Measurements from ENCODE around the gene METTL26.

The METTL26 gene

GRCh38 chr16:638836-639235 lies 2.7 kb upstream of the METTL26 start:
- peak overlapping the region; percentile 24 for H3K4me2 ChIP-seq (ENCODE audit: low read depth, low read length, poor library complexity, severe bottlenecking)
- peaks cover 26% of the 10 kb centered on the region for H3F3A ChIP-seq (ENCODE audit: insufficient read depth)
- H3K27ac ChIP-seq (ENCODE audit: low read depth, low read length): peak overlapping the region; percentile 63
- H3K9me3 ChIP-seq (ENCODE audit: insufficient read depth, low read length): no peaks in the 10 kb centered on the region
- H3K9ac ChIP-seq (ENCODE audit: low read length): peak overlapping the region; percentile 4; the same call in 1 of the 2 replicates
- TF ChIP-seq EZH2phosphoT487 (conservative IDR thresholded peaks at IDR 0.05; ENCODE audit: low read length) (no peak), CTCF (IDR thresholded peaks at IDR 0.05; ENCODE audit: insufficient read depth, low read length, poor library complexity, severe bottlenecking) (no peak)
- no peaks in the 10 kb centered on the region for H3K9me2 ChIP-seq (replicated peaks; ENCODE audit: insufficient read depth, low read length)
- H3K4me3 ChIP-seq (ENCODE audit: insufficient read depth, low read length, poor library complexity, severe bottlenecking): no peak overlapping the region
- no peaks in the 10 kb centered on the region for H4K20me1 ChIP-seq (ENCODE audit: low read depth, low read length)
- H3K36me3 ChIP-seq (ENCODE audit: low read length): no peaks in the 10 kb centered on the region
- H3K27me3 ChIP-seq (ENCODE audit: low read length): no peaks in the 10 kb centered on the region
- H3K79me2 ChIP-seq (ENCODE audit: insufficient read depth, low read length): peaks cover 13% of the 10 kb centered on the region
- no peak overlapping the region for H2AFZ ChIP-seq (ENCODE audit: low read depth, low read length, severe bottlenecking)

GRCh38 chr16:638034-638543 lies 2.0 kb upstream of the METTL26 start:
- Histone ChIP-seq H3K4me2 (ENCODE audit: low read depth, low read length, poor library complexity, severe bottlenecking) (no peak overlapping the region), H3K4me3 (ENCODE audit: insufficient read depth, low read length, poor library complexity, severe bottlenecking) (no peak overlapping the region), H3K79me2 (ENCODE audit: insufficient read depth, low read length) (peaks cover 8% of the 10 kb centered on the region)

GRCh38 chr16:637081-638018 lies 1.2 kb upstream of the METTL26 start:
- H3K36me3 ChIP-seq (ENCODE audit: low read length): no peaks in the 10 kb centered on the region
- peak overlapping the region; percentile 76 for H3K4me2 ChIP-seq (ENCODE audit: low read depth, low read length, poor library complexity, severe bottlenecking)
- no peaks in the 10 kb centered on the region for H3K9me2 ChIP-seq (replicated peaks; ENCODE audit: insufficient read depth, low read length)
- no peak for TF ChIP-seq CTCF (IDR thresholded peaks at IDR 0.05; ENCODE audit: insufficient read depth, low read length, poor library complexity, severe bottlenecking)
- TF ChIP-seq EZH2phosphoT487 (conservative IDR thresholded peaks at IDR 0.05; ENCODE audit: low read length): no peak
- H3K9me3 ChIP-seq (ENCODE audit: insufficient read depth, low read length): no peaks in the 10 kb centered on the region
- H3K4me3 ChIP-seq (ENCODE audit: insufficient read depth, low read length, poor library complexity, severe bottlenecking): peak overlapping the region; percentile 59
- peak overlapping the region; percentile 82 for H2AFZ ChIP-seq (ENCODE audit: low read depth, low read length, severe bottlenecking)
- H3F3A ChIP-seq (ENCODE audit: insufficient read depth): peaks cover 17% of the 10 kb centered on the region
- H3K27ac ChIP-seq (ENCODE audit: low read depth, low read length): peak overlapping the region; percentile 72
- no peaks in the 10 kb centered on the region for H3K27me3 ChIP-seq (ENCODE audit: low read length)
- peak overlapping the region; percentile 87 for H3K9ac ChIP-seq (ENCODE audit: low read length)
- no peaks in the 10 kb centered on the region for H4K20me1 ChIP-seq (ENCODE audit: low read depth, low read length)
- H3K79me2 ChIP-seq (ENCODE audit: insufficient read depth, low read length): peaks cover under 1% of the 10 kb centered on the region; the same call in 1 of the 2 replicates

More at GRCh38 chr16:638034-638543, 2.0 kb upstream of the METTL26 start:
- Histone ChIP-seq H3K36me3 (ENCODE audit: low read length) (no peaks in the 10 kb centered on the region), H2AFZ (ENCODE audit: low read depth, low read length, severe bottlenecking) (no peak overlapping the region), H3F3A (ENCODE audit: insufficient read depth) (peaks cover 22% of the 10 kb centered on the region), H4K20me1 (ENCODE audit: low read depth, low read length) (no peaks in the 10 kb centered on the region), H3K9me3 (ENCODE audit: insufficient read depth, low read length) (no peaks in the 10 kb centered on the region), H3K9me2 (replicated peaks; ENCODE audit: insufficient read depth, low read length) (no peaks in the 10 kb centered on the region), H3K27ac (ENCODE audit: low read depth, low read length) (no peak overlapping the region), H3K27me3 (ENCODE audit: low read length) (no peaks in the 10 kb centered on the region), H3K9ac (ENCODE audit: low read length) (no peak overlapping the region)
- no peak for TF ChIP-seq CTCF (IDR thresholded peaks at IDR 0.05; ENCODE audit: insufficient read depth, low read length, poor library complexity, severe bottlenecking)
- no peak for TF ChIP-seq EZH2phosphoT487 (conservative IDR thresholded peaks at IDR 0.05; ENCODE audit: low read length)
